A673 (cell line): ENCODE measurements around the gene SLC29A2.

ENCODE experiments used
- CTCF ChIP-seq: fragments of 300-800, 200-600 bp; sonication (generic); conservative IDR thresholded peaks from 2 replicates; pipeline ENCODE4 v1.5.1; 2017; ENCODE audit warnings: low read depth, mild to moderate bottlenecking, antibody characterized with exemption, low read length, moderate library complexity, mixed read lengths
- EZH2 ChIP-seq: fragments of 200-600 bp; sonication (generic); IDR thresholded peaks from 2 replicates; pipeline ENCODE4 v1.6.1; 2017; ENCODE audit warnings: borderline replicate concordance, low read depth, mild to moderate bottlenecking, mixed read lengths, antibody characterized with exemption, low read length; ENCODE audit not compliant: poor library complexity, severe bottlenecking

GRCh38 chr11:66407651-66408050, 36.1 kb upstream of the SLC29A2 start:
- no peak for TF ChIP-seq CTCF
- no peak for TF ChIP-seq EZH2
